ENCODE results near the gene LCE2A. TPM values are rescaled to one million over a fixed set of nuclear protein-coding genes. Genes with fewer than 3 reads are reported as not detected.

Gene LCE2A
- total RNA-seq, 2 donors from 2014 or later, result not detected

DNA sequence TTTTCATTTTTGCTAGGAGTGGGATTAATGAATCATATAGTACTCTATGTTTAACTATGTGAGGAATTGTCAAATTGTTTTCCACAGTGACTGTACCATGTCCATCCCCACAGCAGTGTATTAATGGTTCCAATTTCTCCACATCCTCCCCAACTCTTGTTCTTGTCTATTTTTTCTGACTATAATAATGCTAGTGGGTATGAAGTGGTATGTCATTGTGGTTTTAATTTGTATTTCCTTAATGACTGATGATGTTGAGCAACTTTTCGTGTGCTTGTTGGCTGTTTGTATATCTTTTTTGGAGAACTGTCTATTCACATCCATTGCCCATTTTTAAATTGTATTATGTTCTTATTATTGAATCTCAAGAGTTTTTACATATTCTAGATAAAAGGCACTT is 49.7 kb downstream of the LCE2A start:
- H3K4me1 Mint-ChIP-seq (ENCODE audit: low read depth), result peaks cover 6% of the 10 kb centered on the region
- DNase-seq (no peak), ATAC-seq (replicated peaks in 1 of 2) (no peak)
- no peaks in the 10 kb centered on the region for H3K36me3 Mint-ChIP-seq (ENCODE audit: insufficient read depth in 2 of 2)
- H3K27ac Mint-ChIP-seq, result no peak overlapping the region
- H3K27me3 Mint-ChIP-seq (ENCODE audit: low read depth), result peaks cover 28% of the 10 kb centered on the region
- H3K9me3 Mint-ChIP-seq, result no peaks in the 10 kb centered on the region
- H3K4me3 Mint-ChIP-seq, result no peak overlapping the region

Other genes starting within 250 kb of the LCE2A start
- not detected for gene LCE5A, start 187.5 kb upstream of the LCE2A start, total RNA-seq
- not detected for gene CRCT1, start 183.9 kb upstream of the LCE2A start, total RNA-seq
- not detected for gene LCE3E, start 131.6 kb upstream of the LCE2A start, total RNA-seq
- gene LCE3D, start 117.8 kb upstream of the LCE2A start, total RNA-seq, result not detected
- gene LCE3C, start 98.1 kb upstream of the LCE2A start, total RNA-seq, result not detected
- not detected for gene LCE3B, start 84.5 kb upstream of the LCE2A start, total RNA-seq
- gene LCE3A, start 75.2 kb upstream of the LCE2A start, total RNA-seq, result not detected
- gene LCE2D, start 35.0 kb upstream of the LCE2A start, total RNA-seq, result not detected
- not detected for gene LCE2C, start 23.1 kb upstream of the LCE2A start, total RNA-seq
- not detected for gene LCE2B, start 12.2 kb upstream of the LCE2A start, total RNA-seq
- gene LCE4A, start 9.8 kb downstream of the LCE2A start, total RNA-seq, result not detected
- gene KPRP, start 59.7 kb downstream of the LCE2A start, total RNA-seq, result not detected
- not detected for gene LCE1F, start 76.8 kb downstream of the LCE2A start, total RNA-seq
- gene LCE1E, start 87.9 kb downstream of the LCE2A start, total RNA-seq, result not detected
- gene LCE1D, start 98.4 kb downstream of the LCE2A start, total RNA-seq, result not detected
- gene LCE1C, start 108.3 kb downstream of the LCE2A start, total RNA-seq, result not detected
- not detected for gene LCE1B, start 113.6 kb downstream of the LCE2A start, total RNA-seq
- gene LCE1A, start 129.1 kb downstream of the LCE2A start, total RNA-seq, result not detected
- gene LCE6A, start 144.5 kb downstream of the LCE2A start, total RNA-seq, result not detected
- not detected for gene LCE7A, start 161.7 kb downstream of the LCE2A start, total RNA-seq
- not detected for gene SMCP, start 180.0 kb downstream of the LCE2A start, total RNA-seq
- gene IVL, start 210.2 kb downstream of the LCE2A start, total RNA-seq, result not detected
- not detected for gene SPRR5, start 248.9 kb downstream of the LCE2A start, total RNA-seq